H1 (cell line): ENCODE results near the gene CCDC110. TPM values are rescaled to one million over a fixed set of nuclear protein-coding genes. Genes with fewer than 3 reads are reported as not detected.

Experiments used
- CTCF ChIA-PET: fragments of 300-600 bp; sonication (Branson Sonifier 250); formaldehyde crosslinking; loops from one replicate; lab custom pipeline; 2021; ENCODE audit not compliant: partially characterized antibody; lab: Charles Lee
- POLR2A ChIA-PET: fragments of 300-600 bp; sonication (Branson Sonifier 250); formaldehyde crosslinking; loops from one replicate; lab custom pipeline; 2021; ENCODE audit warnings: inconsistent platforms; ENCODE audit not compliant: partially characterized antibody; lab: Charles Lee
- DNase-seq, 2 experiments: peaks; one replicate each; pipeline versions ENCODE4 v3.0.0 to v3.0.0-alpha.2; 2010 to 2022; ENCODE audit warnings: low spot score in 2 of 2, low read depth in 1 of 2, mixed read lengths in 1 of 2
- FAIRE-seq: peaks from 2 replicates; lab custom pipeline; 2011; peaks lifted over from hg19 to GRCh38; lab: Jason Lieb, UNC
- H2AFZ ChIP-seq: 2 replicates; pipeline ENCODE4 v1.8.1; 2012; ENCODE audit warnings: low read length, inconsistent platforms
- H2AK5ac ChIP-seq: 2 replicates; pipeline ENCODE4 v1.6.1; 2013; ENCODE audit warnings: low read depth, low read length
- H2BK120ac ChIP-seq: replicated peaks from 2 replicates; pipeline ENCODE3; 2013; ENCODE audit warnings: low read depth, low read length, inconsistent platforms
- H2BK12ac ChIP-seq: 2 replicates; pipeline ENCODE4 v1.6.1; 2013; ENCODE audit warnings: low read depth, low read length
- H2BK15ac ChIP-seq: 2 replicates; pipeline ENCODE4 v1.6.1; 2013; ENCODE audit warnings: low read length
- H2BK20ac ChIP-seq: 2 replicates; pipeline ENCODE4 v1.6.1; 2013; ENCODE audit warnings: low read length
- H2BK5ac ChIP-seq: 2 replicates; pipeline ENCODE4 v1.6.1; 2013; ENCODE audit warnings: low read depth, low read length
- H3K14ac ChIP-seq: 2 replicates; pipeline ENCODE4 v1.6.1; 2013; ENCODE audit warnings: inconsistent platforms; ENCODE audit not compliant: insufficient read length
- H3K18ac ChIP-seq: 2 replicates; pipeline ENCODE4 v1.6.1; 2013; ENCODE audit warnings: low read length; ENCODE audit errors: extremely low read depth
- H3K23ac ChIP-seq: 2 replicates; pipeline ENCODE4 v1.6.1; 2013; ENCODE audit warnings: inconsistent platforms; ENCODE audit not compliant: insufficient read length
- H3K23me2 ChIP-seq: 2 replicates; pipeline ENCODE4 v1.6.1; 2013; ENCODE audit warnings: low read depth, low read length
- H3K27ac ChIP-seq: 2 replicates; pipeline ENCODE4 v1.6.1; 2011; ENCODE audit warnings: low read depth, low read length, inconsistent platforms
- H3K27me3 ChIP-seq, 4 experiments: replicated peaks in 1 of 4; 1 replicate in 1 of 4; 2 replicates in 3 of 4; pipeline versions ENCODE4 v1.6.1 to v1.8.1; 2011 to 2013; ENCODE audit warnings: low read length in 3 of 4, mild to moderate bottlenecking in 3 of 4, inconsistent platforms in 2 of 4, mixed read lengths in 2 of 4, moderate library complexity in 1 of 4; ENCODE audit not compliant: control insufficient read depth in 3 of 4, insufficient read depth in 3 of 4; ENCODE audit errors: extremely low read depth in 1 of 4
- H3K36me3 ChIP-seq, 4 experiments: 2 replicates each; pipeline versions ENCODE4 v1.6.1 to v1.8.1; 2011 to 2013; ENCODE audit warnings: mild to moderate bottlenecking in 4 of 4, low read length in 3 of 4, moderate library complexity in 2 of 4, control low read depth in 1 of 4, inconsistent platforms in 1 of 4; ENCODE audit not compliant: insufficient read depth in 4 of 4, control insufficient read depth in 2 of 4
- H3K4ac ChIP-seq: replicated peaks from 2 replicates; pipeline ENCODE3; 2013; ENCODE audit warnings: low read length, low read depth, mixed read lengths, inconsistent platforms; ENCODE audit not compliant: insufficient read length
- H3K4me1 ChIP-seq, 4 experiments: replicated peaks in 1 of 4; 1 replicate in 1 of 4; 2 replicates in 3 of 4; pipeline versions ENCODE4 v1.6.1 to v1.8.1; 2011 to 2013; ENCODE audit warnings: low read length in 3 of 4, inconsistent platforms in 2 of 4, mixed read lengths in 1 of 4; ENCODE audit not compliant: insufficient read depth in 4 of 4, control insufficient read depth in 3 of 4
- H3K4me2 ChIP-seq, 2 experiments: 2 replicates each; pipeline versions ENCODE4 v1.6.1 to v1.8.1; 2011 to 2013; ENCODE audit warnings: low read depth in 2 of 2, low read length in 2 of 2, control low read depth in 1 of 2, inconsistent platforms in 1 of 2, mild to moderate bottlenecking in 1 of 2; ENCODE audit not compliant: insufficient read depth in 1 of 2
- H3K4me3 ChIP-seq, 4 experiments: fragments of 200-600, 300-600 bp in 1 of 4; sonication (generic), shearing (Covaris generic), sonication (Bioruptor Twin) in 1 of 4; 2 replicates each; pipeline versions ENCODE4 v1.5.1 to v1.8.1; 2011 to 2016; ENCODE audit warnings: low read length in 4 of 4, low read depth in 3 of 4, control low read depth in 2 of 4, inconsistent platforms in 2 of 4, mild to moderate bottlenecking in 2 of 4, mixed read lengths in 1 of 4, moderate library complexity in 1 of 4; ENCODE audit not compliant: insufficient read depth in 2 of 4; ENCODE audit errors: extremely low read depth in 1 of 4
- H3K56ac ChIP-seq: replicated peaks from 2 replicates; pipeline ENCODE3; 2013; ENCODE audit warnings: low read depth, mild to moderate bottlenecking, mixed read lengths, low read length, inconsistent platforms; ENCODE audit not compliant: insufficient read length
- H3K79me1 ChIP-seq: 2 replicates; pipeline ENCODE4 v1.6.1; 2013; ENCODE audit warnings: low read depth, low read length, control low read depth
- H3K79me2 ChIP-seq, 2 experiments: 2 replicates each; pipeline versions ENCODE4 v1.6.1 to v1.8.1; 2012 to 2013; ENCODE audit warnings: low read length in 2 of 2, mild to moderate bottlenecking in 2 of 2, inconsistent platforms in 1 of 2; ENCODE audit not compliant: insufficient read depth in 2 of 2, control insufficient read depth in 1 of 2
- H3K9ac ChIP-seq, 4 experiments: replicated peaks in 1 of 4; 1 replicate in 1 of 4; 2 replicates in 3 of 4; pipeline versions ENCODE4 v1.6.1 to v1.8.1; 2011 to 2013; ENCODE audit warnings: low read depth in 3 of 4, low read length in 3 of 4, control low read depth in 2 of 4, mild to moderate bottlenecking in 2 of 4, moderate library complexity in 2 of 4, inconsistent platforms in 1 of 4; ENCODE audit errors: extremely low read depth in 1 of 4
- H3K9me3 ChIP-seq, 2 experiments: 2 replicates each; pipeline versions ENCODE4 v1.6.1 to v1.8.1; 2012 to 2013; ENCODE audit warnings: mild to moderate bottlenecking in 2 of 2, moderate library complexity in 2 of 2, control low read depth in 1 of 2, inconsistent platforms in 1 of 2, low read depth in 1 of 2, low read length in 1 of 2, mixed read lengths in 1 of 2; ENCODE audit not compliant: insufficient read depth in 2 of 2
- H4K20me1 ChIP-seq, 2 experiments: replicated peaks in 1 of 2; 2 replicates each; pipeline versions ENCODE3 to v1.8.1; 2011 to 2013; ENCODE audit warnings: inconsistent platforms in 2 of 2, low read length in 2 of 2, mild to moderate bottlenecking in 1 of 2; ENCODE audit not compliant: insufficient read depth in 2 of 2, control insufficient read depth in 1 of 2
- H4K5ac ChIP-seq: 2 replicates; pipeline ENCODE4 v1.6.1; 2013; ENCODE audit warnings: low read length, low read depth, mixed read lengths, inconsistent platforms; ENCODE audit not compliant: insufficient read length
- H4K8ac ChIP-seq: 2 replicates; pipeline ENCODE4 v1.8.0; 2013; ENCODE audit warnings: mild to moderate bottlenecking, moderate library complexity, low read length, inconsistent platforms; ENCODE audit not compliant: insufficient read depth; ENCODE audit errors: extremely low read depth
- H4K91ac ChIP-seq: replicated peaks from 2 replicates; pipeline ENCODE3; 2013; ENCODE audit warnings: low read length, mixed read lengths, inconsistent platforms; ENCODE audit not compliant: insufficient read length
- ATF3 ChIP-seq: IDR thresholded peaks from 2 replicates; pipeline ENCODE4 v1.6.1; 2011; ENCODE audit warnings: low read depth, mild to moderate bottlenecking, low read length; ENCODE audit not compliant: insufficient read depth
- BACH1 ChIP-seq: IDR thresholded peaks from 2 replicates; pipeline ENCODE4 v1.6.1; 2012; ENCODE audit warnings: low read length, improper control_type of control experiment
- CEBPB ChIP-seq: IDR thresholded peaks from 2 replicates; pipeline ENCODE4 v1.6.1; 2012; ENCODE audit warnings: low read depth, low read length
- GABPA ChIP-seq: IDR thresholded peaks from 2 replicates; pipeline ENCODE4 v1.6.1; 2011; ENCODE audit warnings: mild to moderate bottlenecking, low read length, moderate library complexity, borderline replicate concordance; ENCODE audit not compliant: insufficient read depth
- GTF2F1 ChIP-seq: IDR thresholded peaks from 2 replicates; pipeline ENCODE4 v1.6.1; 2012; ENCODE audit warnings: low read depth, low read length, improper control_type of control experiment, borderline replicate concordance
- JUN ChIP-seq: IDR thresholded peaks from 2 replicates; pipeline ENCODE4 v1.6.1; 2011; ENCODE audit warnings: low read depth, mild to moderate bottlenecking, improper control_type of control experiment, low read length
- MAX ChIP-seq: IDR thresholded peaks from 2 replicates; pipeline ENCODE4 v1.6.1; 2012; ENCODE audit warnings: inconsistent platforms
- TEAD4 ChIP-seq: IDR thresholded peaks from 2 replicates; pipeline ENCODE4 v1.6.1; 2012; ENCODE audit warnings: low read depth, low read length, inconsistent platforms, mixed read lengths
- WGBS, 2 experiments: shearing (Covaris generic) in 1 of 2; methylation state at CpG; one replicate each; pipeline versions ENCODE4 v1.1.6 to v1.1.7; 2013 to 2015; ENCODE audit warnings: low lambda C conversion rate in 2 of 2, mixed read lengths in 2 of 2, inconsistent platforms in 1 of 2, low coverage in 1 of 2, missing lambda C conversion rate in 1 of 2; ENCODE audit not compliant: insufficient replicate concordance in 2 of 2, insufficient coverage in 1 of 2, insufficient read length in 1 of 2; ENCODE audit errors: extremely low coverage in 1 of 2, missing lambda C conversion rate in 1 of 2; 5-methylcytosine and 5-hydroxymethylcytosine counted together
- polyA plus RNA-seq, 7 experiments: library from polyadenylated mRNA; depleted of rRNA in 3 of 7; stranded (reverse) in 5 of 7; unstranded in 2 of 7; fragments of >200 nt in 5 of 7; fragments of 200-250 nt in 2 of 7; gene quantifications; 1 replicate in 5 of 7; 2 replicates in 1 of 7; 4 replicates in 1 of 7; pipeline versions ENCODE4 v1.2.1 to v1.2.3, GENCODE V29; 2011 to 2013; ENCODE audit warnings: missing spikeins in 2 of 7, mixed read lengths in 2 of 7
- total RNA-seq: library from RNA; stranded (reverse); fragmentation: NEBNext Ultra II Directional; extraction: Animal tissue kit (Norgen Biotek cat#: 25700); gene quantifications from 2 replicates; pipeline ENCODE4 v1.2.1, GENCODE V29; 2021

CCDC110 gene
- total and polyA plus RNA-seq, 2 of the 8 experiments (the other 6 are each of a cell fraction or from before 2014, with no cell fraction given), result 0.33 to 3.1 TPM

GRCh38 chr4:185404031-185404430 lies 67.5 kb downstream of the CCDC110 start:
- H3K56ac ChIP-seq, result no peak overlapping the region
- no peak overlapping the region for H2BK5ac ChIP-seq
- no peak for DNase-seq
- no peak overlapping the region for H2BK20ac ChIP-seq
- no peak overlapping the region for H3K4me2 ChIP-seq
- H3K23ac ChIP-seq, result no peak overlapping the region
- H3K36me3 ChIP-seq, result peaks cover 0 to 38% (median 7%) of the 10 kb centered on the region in 4 experiments; a peak in 4 of 8 replicates
- H2BK12ac ChIP-seq, result no peak overlapping the region
- H3K4me1 ChIP-seq, result no peaks in the 10 kb centered on the region
- H3K14ac ChIP-seq, result no peak overlapping the region
- no peaks in the 10 kb centered on the region for H3K27me3 ChIP-seq
- 100% methylated on average over 1 of the region's 4 CpGs; no CpG with 5 or more reads in 1 of the 2 experiments for WGBS, 2 experiments
- no peak overlapping the region for H3K27ac ChIP-seq
- no peak overlapping the region for H4K8ac ChIP-seq
- no peaks in the 10 kb centered on the region for H3K79me2 ChIP-seq
- H2BK120ac ChIP-seq, result no peak overlapping the region
- H2AK5ac ChIP-seq, result no peak overlapping the region
- POLR2A ChIA-PET, result no interaction called here
- no peaks in the 10 kb centered on the region for H3K79me1 ChIP-seq
- H3K23me2 ChIP-seq, result no peaks in the 10 kb centered on the region
- H3K9ac ChIP-seq, result no peak overlapping the region
- H3K4me3 ChIP-seq, result no peak overlapping the region
- no peak for FAIRE-seq
- no peak overlapping the region for H2BK15ac ChIP-seq
- CTCF ChIA-PET, result interaction anchor here (1.1 kb wide), 1 partner anchor 194 kb away, joined by 3 read pairs; no protein-coding TSS in a partner anchor
- no peak overlapping the region for H4K91ac ChIP-seq
- H3K18ac ChIP-seq, result no peak overlapping the region
- no peak overlapping the region for H3K4ac ChIP-seq
- H2AFZ ChIP-seq, result no peak overlapping the region
- no peak overlapping the region for H4K5ac ChIP-seq
- no peaks in the 10 kb centered on the region for H3K9me3 ChIP-seq
- TF ChIP-seq GTF2F1 (no peak), MAX (no peak), GABPA (no peak), JUN (no peak), ATF3 (no peak), TEAD4 (no peak), BACH1 (no peak), CEBPB (no peak)
- H4K20me1 ChIP-seq, result no peaks in the 10 kb centered on the region
